HepG2 (cell line): ENCODE results near the gene MDM4. TPM values are rescaled to one million over a fixed set of nuclear protein-coding genes. Genes with fewer than 3 reads are reported as not detected.
"Not testable (repeated sequence)": the region's sequence is repeated elsewhere in the genome, so short reads cannot be mapped to it uniquely, and the experiment has no call there.

Experiments used
- ATAC-seq: fragments of 200-7000 bp; cut with Tn5 transposase; 3 replicates; pipeline ENCODE4 v1.9.1; 2020; ENCODE audit warnings: mild to moderate bottlenecking, moderate library complexity
- BruUV-seq: library from RNA; stranded (reverse); fragments of 400-500 nt; replicated peaks from 2 replicates; lab custom pipeline; 2021; lab: Mats Ljungman, UMichigan
- CTCF ChIA-PET: fragments of 300-600 bp; formaldehyde crosslinking; extraction: SDS; loops from one replicate; lab custom pipeline; 2021; ENCODE audit warnings: low total read pairs, inconsistent platforms, low intra/inter-chr PET ratio; lab: Yijun Ruan, JAX
- POLR2A ChIA-PET: fragments of 350-600 bp; sonication (Branson Sonifier 250); formaldehyde crosslinking; loops from one replicate; lab custom pipeline; 2020; ENCODE audit warnings: antibody characterized with exemption, inconsistent platforms; lab: Yijun Ruan, JAX
- DNase-seq: peaks from one replicate; pipeline ENCODE4 v3.0.0-alpha.2; 2015; ENCODE audit warnings: low spot score
- FAIRE-seq: peaks from 3 replicates; lab custom pipeline; 2011; peaks lifted over from hg19 to GRCh38; lab: Jason Lieb, UNC
- H2AFZ ChIP-seq: one replicate; pipeline ENCODE4 v1.6.1; 2011; ENCODE audit warnings: low read length, inconsistent platforms
- H3K27ac ChIP-seq: fragments of 300-600 bp; 3 replicates; pipeline ENCODE4 v1.8.0; 2011; ENCODE audit warnings: mixed run types, mild to moderate bottlenecking, mixed read lengths, low read length, inconsistent platforms; ENCODE audit not compliant: insufficient read depth; ENCODE audit errors: extremely low read length
- H3K27me3 ChIP-seq, 2 experiments: fragments of 200-600 bp in 1 of 2; 2 replicates in 1 of 2; 3 replicates in 1 of 2; pipeline versions ENCODE4 v1.6.0 to v1.8.0; 2011; ENCODE audit warnings: low read length in 2 of 2, mild to moderate bottlenecking in 2 of 2, moderate library complexity in 2 of 2, inconsistent platforms in 1 of 2; ENCODE audit not compliant: insufficient read depth in 2 of 2, control insufficient read depth in 1 of 2
- H3K36me3 ChIP-seq, 2 experiments: fragments of 200-600 bp in 1 of 2; replicated peaks in 1 of 2; 2 replicates in 1 of 2; 3 replicates in 1 of 2; pipeline versions ENCODE4 v1.5.1 to v1.8.0; 2011; ENCODE audit warnings: low read length in 2 of 2, inconsistent platforms in 1 of 2; ENCODE audit not compliant: insufficient read depth in 2 of 2, control insufficient read depth in 1 of 2
- H3K4me1 ChIP-seq: 2 replicates; pipeline ENCODE4 v1.5.1; 2012; ENCODE audit warnings: low read length, inconsistent platforms; ENCODE audit not compliant: insufficient read depth
- H3K4me2 ChIP-seq: 2 replicates; pipeline ENCODE4 v1.6.0; 2011; ENCODE audit warnings: low read depth, low read length, inconsistent platforms
- H3K4me3 ChIP-seq, 3 experiments: fragments of 200-600 bp in 1 of 3; sonication (generic), shearing (Covaris generic) in 1 of 3; replicated peaks in 1 of 3; 2 replicates each; pipeline ENCODE4 v1.5.1; 2011 to 2016; ENCODE audit warnings: low read length in 3 of 3, inconsistent platforms in 2 of 3, low read depth in 2 of 3, mild to moderate bottlenecking in 2 of 3, control low read depth in 1 of 3, mixed read lengths in 1 of 3; ENCODE audit not compliant: insufficient read depth in 1 of 3
- H3K79me2 ChIP-seq: one replicate; pipeline ENCODE4 v1.6.1; 2011; ENCODE audit warnings: low read length, inconsistent platforms; ENCODE audit not compliant: insufficient read depth
- H3K9ac ChIP-seq: 2 replicates; pipeline ENCODE4 v1.6.0; 2011; ENCODE audit warnings: mild to moderate bottlenecking, low read depth, low read length, inconsistent platforms; ENCODE audit not compliant: insufficient read depth
- H3K9me3 ChIP-seq: 2 replicates; pipeline ENCODE4 v1.5.1; 2012; ENCODE audit warnings: mild to moderate bottlenecking, low read length
- H4K20me1 ChIP-seq: 2 replicates; pipeline ENCODE4 v1.6.0; 2011; ENCODE audit warnings: inconsistent platforms, mild to moderate bottlenecking, low read length, moderate library complexity; ENCODE audit not compliant: insufficient read depth
- FOXO1 ChIP-seq: sonication (generic); formaldehyde crosslinking; IDR thresholded peaks from 2 replicates; pipeline ENCODE4 v1.4.0; 2020; ENCODE audit warnings: missing genetic modification reagents
- RBFOX2 ChIP-seq: fragments of 200-400 bp; formaldehyde crosslinking; IDR thresholded peaks from 2 replicates; pipeline ENCODE4 v1.6.1; 2017; ENCODE audit warnings: low read depth, mild to moderate bottlenecking, low read length
- ZFP62 ChIP-seq: sonication (generic); formaldehyde crosslinking; IDR thresholded peaks from 2 replicates; pipeline ENCODE4 v1.4.0; 2020; ENCODE audit warnings: missing genetic modification reagents
- ZNF460 ChIP-seq: sonication (generic); formaldehyde crosslinking; IDR thresholded peaks from 2 replicates; pipeline ENCODE4 v1.5.1; 2020; ENCODE audit warnings: missing genetic modification reagents, mild to moderate bottlenecking, borderline replicate concordance
- WGBS: methylation state at CpG from one replicate; pipeline ENCODE4 v1.1.6; 2017; ENCODE audit warnings: low lambda C conversion rate; 5-methylcytosine and 5-hydroxymethylcytosine counted together
- in situ Hi-C: cut with HindIII; loops from 2 replicates; pipeline ENCODE4 v1.10.0; 2017; ENCODE audit warnings: low pct_unique_long_range_greater_than_20kb; ENCODE audit not compliant: extremely low pct_ligation_motif_present
- intact Hi-C: fragments of 100-400 bp; cut with micrococcal nuclease; formaldehyde crosslinking; loops from one replicate; pipeline ENCODE4 v1.10.0; 2022; ENCODE audit not compliant: unreplicated experiment
- polyA plus RNA-seq, 8 experiments: library from polyadenylated mRNA; depleted of rRNA in 3 of 8; stranded (reverse) in 7 of 8; unstranded in 1 of 8; fragments of >200 nt; fragmentation: Illumina TruSeq in 4 of 8; extraction: Trizol in 4 of 8; gene quantifications; 2 replicates each; pipeline versions ENCODE4 v1.2.1 to v1.2.3, GENCODE V29; 2011 to 2016; ENCODE audit warnings: low read depth in 4 of 8, missing spikeins in 1 of 8, mixed read lengths in 1 of 8; ENCODE audit not compliant: insufficient read depth in 1 of 8
- total RNA-seq, 5 experiments: library from RNA; depleted of rRNA; stranded (reverse); fragments of >200 nt; fragmentation: Illumina TruSeq; extraction: Trizol; gene quantifications; 2 replicates each; pipeline ENCODE4 v1.2.3, GENCODE V29; 2016; ENCODE audit warnings: low read depth in 1 of 5

MDM4 gene
- total and polyA plus RNA-seq, 2 of the 13 experiments (the other 11 are each of a cell fraction or from before 2014, with no cell fraction given), result 14.9 to 19.0 TPM

DNA sequence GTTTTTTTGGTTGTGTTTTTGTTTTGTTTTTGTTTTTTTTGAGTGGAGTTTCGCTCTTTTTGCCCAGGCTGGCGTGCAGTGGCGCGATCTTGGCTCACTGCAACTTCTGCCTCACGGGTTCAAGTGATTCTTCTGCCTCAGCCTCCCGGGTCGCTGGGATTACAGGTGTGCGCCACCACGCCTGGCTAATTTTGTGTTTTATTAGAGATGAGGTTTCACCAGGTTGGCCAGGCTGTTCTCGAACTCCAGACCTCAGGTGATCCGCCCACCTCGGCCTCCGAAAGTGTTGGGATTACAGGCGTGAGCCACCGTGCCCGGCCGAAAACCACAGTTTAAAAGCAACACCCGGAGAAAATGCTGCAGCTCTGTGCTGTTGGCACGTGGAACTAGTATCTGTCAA lies 1.2 kb downstream of the MDM4 start:
- H3K4me3 ChIP-seq, result peak overlapping the region; percentile 81 to 88 (median 86)
- H3K9ac ChIP-seq, result peak overlapping the region; percentile 97
- ATAC-seq, CTCF ChIA-PET, H2AFZ ChIP-seq, intact Hi-C loops, H3K9me3 ChIP-seq, BruUV-seq, H4K20me1 ChIP-seq, FAIRE-seq, H3K27me3 ChIP-seq, in situ Hi-C loops, DNase-seq: not testable (repeated sequence)
- H3K27ac ChIP-seq, result peak overlapping the region; percentile 95
- H3K36me3 ChIP-seq, result peaks cover 0 to 14% of the 10 kb centered on the region in 2 experiments; a peak in 2 of 5 replicates
- peak; percentile 62; the same call in 1 of the 2 replicates for TF ChIP-seq ZNF460 (CRISPR knock-in tag)
- POLR2A ChIA-PET, result interaction anchor here (0.6 to 4.4 kb wide), 3 partner anchors 11 to 659 kb away, joined by 3 to 103 read pairs (median 7); no protein-coding TSS in a partner anchor
- 94% methylated on average over 19 of the region's 19 CpGs for WGBS
- peaks cover 32% of the 10 kb centered on the region for H3K4me1 ChIP-seq
- H3K79me2 ChIP-seq, result peaks cover 57% of the 10 kb centered on the region
- H3K4me2 ChIP-seq, result peak overlapping the region; percentile 79

DNA sequence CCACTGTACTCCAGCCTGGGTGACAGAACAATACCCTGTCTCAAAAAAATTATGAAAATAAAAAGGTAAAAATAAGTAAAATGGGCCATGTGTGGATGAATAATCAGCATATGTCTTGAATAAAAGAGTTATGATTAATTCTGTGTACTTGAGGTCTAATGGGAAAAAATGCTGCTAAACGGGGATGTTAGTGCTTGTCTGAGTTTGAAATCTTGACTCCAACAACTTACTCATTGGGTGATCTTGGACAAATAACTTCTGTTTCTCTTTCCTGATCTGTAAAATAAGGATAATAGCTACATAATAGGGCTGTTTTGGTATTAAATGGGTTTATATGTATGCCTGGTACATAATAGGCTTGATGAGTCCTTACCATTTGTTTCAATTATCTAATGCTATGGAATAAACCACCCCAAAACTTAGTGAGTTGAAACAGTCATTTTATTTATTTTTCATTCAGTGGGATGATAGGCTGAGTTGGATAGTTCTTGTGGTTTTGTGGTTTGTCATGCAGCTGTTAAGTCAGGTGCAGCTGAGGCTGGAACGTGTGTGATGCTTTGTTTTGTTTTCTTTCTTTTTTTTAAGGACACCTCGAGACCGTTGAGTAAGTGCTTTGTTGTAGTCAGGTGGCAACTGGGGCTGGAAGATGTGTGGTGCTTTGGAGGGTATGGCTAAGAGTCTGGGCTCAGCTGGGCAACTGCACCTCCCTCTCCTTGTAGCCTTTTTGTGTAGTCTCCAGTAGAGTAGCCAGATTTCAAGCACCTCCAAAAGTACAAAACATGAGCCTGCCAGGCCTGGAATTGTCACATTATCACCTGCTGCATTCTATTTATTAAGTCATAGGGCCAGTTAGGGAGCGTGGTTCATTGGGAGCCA lies 4.9 kb downstream of the MDM4 start:
- ATAC-seq, result no peak
- DNase-seq, result no peak
- peaks cover 3 to 30% of the 10 kb centered on the region in 2 experiments; a peak in 4 of 5 replicates for H3K36me3 ChIP-seq
- H3K9me3 ChIP-seq, result no peaks in the 10 kb centered on the region
- BruUV-seq, result no TSS peak
- H3K4me3 ChIP-seq, result no peak overlapping the region
- ChIA-PET POLR2A (no interaction called here), CTCF (no interaction called here)
- peak overlapping the region; percentile 6 for H3K27ac ChIP-seq
- peaks cover 45% of the 10 kb centered on the region for H3K4me1 ChIP-seq
- 89% methylated on average over 5 of the region's 5 CpGs for WGBS
- H3K9ac ChIP-seq, result no peak overlapping the region
- no peaks in the 10 kb centered on the region; a peak in 1 of 5 replicates for H3K27me3 ChIP-seq
- H2AFZ ChIP-seq, result no peak overlapping the region
- intact Hi-C loops, result no loop called here
- peaks cover 77% of the 10 kb centered on the region for H3K79me2 ChIP-seq
- FAIRE-seq, result no peak
- in situ Hi-C loops, result no loop called here
- peak; percentile 37; the same call in 1 of the 2 replicates for TF ChIP-seq RBFOX2
- TF ChIP-seq ZFP62 (CRISPR knock-in tag), result no peak
- no peak for TF ChIP-seq FOXO1
- peaks cover 19% of the 10 kb centered on the region for H4K20me1 ChIP-seq
- H3K4me2 ChIP-seq, result no peak overlapping the region; the same call in 1 of the 2 replicates
